Loucy (cell line): ENCODE results near the gene FAM9B.

Experiments
- CTCF ChIP-seq: fragments of 200-600 bp; sonication (generic); conservative IDR thresholded peaks from 2 replicates; pipeline ENCODE4 v1.5.1; 2014; ENCODE audit warnings: mild to moderate bottlenecking, antibody characterized with exemption, low read length
- EZH2phosphoT487 ChIP-seq: fragments of 200-600 bp; IDR thresholded peaks from 2 replicates; pipeline ENCODE4 v1.6.1; 2018; ENCODE audit warnings: antibody characterized with exemption, mild to moderate bottlenecking, moderate library complexity, borderline replicate concordance

DNA sequence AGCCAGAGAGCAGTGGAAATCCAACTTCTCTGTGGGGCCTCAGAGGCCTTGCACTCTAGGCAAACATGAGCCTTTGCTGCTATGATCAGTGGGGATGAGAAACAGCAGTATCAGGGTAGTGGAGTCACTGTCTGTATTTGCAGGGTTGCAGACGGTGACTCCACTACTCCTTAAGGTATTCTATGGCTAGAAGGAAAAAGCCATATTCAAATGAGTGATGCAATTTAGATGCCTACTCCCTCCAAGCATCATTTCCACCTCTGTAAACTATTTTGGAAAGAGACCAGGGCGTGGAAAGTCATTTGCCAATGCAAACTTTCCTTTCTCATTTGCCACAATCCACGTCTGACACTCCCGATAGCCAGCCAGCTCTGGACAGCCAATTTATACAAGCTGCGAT is 35.6 kb upstream of the FAM9B start:
- no peak for TF ChIP-seq CTCF
- TF ChIP-seq EZH2phosphoT487, result no peak
